Measurements from ENCODE around the gene LRRC14B. TPM values are rescaled to one million over a fixed set of nuclear protein-coding genes. Genes with fewer than 3 reads are reported as not detected.

Gene LRRC14B
- total and polyA plus RNA-seq, 2 of the 13 experiments (the other 11 are each of a cell fraction or from before 2014, with no cell fraction given) = not detected

DNA sequence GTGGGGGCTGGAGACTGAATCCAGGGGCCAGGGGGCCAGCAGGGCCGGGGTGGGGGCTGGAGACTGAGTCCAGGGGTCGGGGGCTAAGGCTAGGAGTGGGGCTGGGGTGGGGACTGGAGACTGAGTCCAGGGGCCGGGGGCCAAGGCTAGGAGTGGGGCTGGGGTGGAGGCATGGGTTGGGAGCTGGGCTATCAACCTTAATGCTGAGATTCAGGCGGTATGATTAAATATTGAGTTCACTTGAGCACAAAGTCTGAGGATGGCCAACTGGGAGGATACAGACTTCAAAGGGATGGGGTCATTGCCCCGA, 17.0 kb upstream of the LRRC14B start:
- intact Hi-C loops (cut with micrococcal nuclease; ENCODE audit: unreplicated experiment) = no loop called here
- Histone ChIP-seq H2AFZ (ENCODE audit: low read length) (no peak overlapping the region), H3K27me3 (ENCODE audit: control insufficient read depth in 1 of 2, insufficient read depth in 2 of 2, low read length in 2 of 2) (peaks cover 3 to 56% of the 10 kb centered on the region in 2 experiments), H3K4me3 (replicated peaks in 1 of 3; ENCODE audit: insufficient read depth in 1 of 3, low read depth in 2 of 3, low read length in 3 of 3) (no peak overlapping the region), H3K36me3 (replicated peaks in 1 of 2; ENCODE audit: control insufficient read depth in 1 of 2, insufficient read depth in 2 of 2, low read length in 2 of 2) (no peaks in the 10 kb centered on the region), H3K9me3 (ENCODE audit: low read length) (no peaks in the 10 kb centered on the region), H3K4me1 (ENCODE audit: insufficient read depth, low read length) (no peaks in the 10 kb centered on the region), H3K27ac (ENCODE audit: extremely low read length, insufficient read depth, low read length) (no peak overlapping the region), H4K20me1 (ENCODE audit: insufficient read depth, low read length) (no peaks in the 10 kb centered on the region), H3K9ac (ENCODE audit: insufficient read depth, low read depth, low read length) (no peak overlapping the region), H3K4me2 (ENCODE audit: low read depth, low read length) (no peak overlapping the region), H3K79me2 (ENCODE audit: insufficient read depth, low read length) (no peaks in the 10 kb centered on the region)
- no TSS peak for BruUV-seq (replicated peaks)
- ATAC-seq = no peak
- CTCF ChIA-PET (ENCODE audit: low intra/inter-chr PET ratio, low total read pairs) = no interaction called here
- WGBS (ENCODE audit: low lambda C conversion rate) = 23% methylated on average over 5 of the region's 5 CpGs
- TF ChIP-seq, protein P1, sequence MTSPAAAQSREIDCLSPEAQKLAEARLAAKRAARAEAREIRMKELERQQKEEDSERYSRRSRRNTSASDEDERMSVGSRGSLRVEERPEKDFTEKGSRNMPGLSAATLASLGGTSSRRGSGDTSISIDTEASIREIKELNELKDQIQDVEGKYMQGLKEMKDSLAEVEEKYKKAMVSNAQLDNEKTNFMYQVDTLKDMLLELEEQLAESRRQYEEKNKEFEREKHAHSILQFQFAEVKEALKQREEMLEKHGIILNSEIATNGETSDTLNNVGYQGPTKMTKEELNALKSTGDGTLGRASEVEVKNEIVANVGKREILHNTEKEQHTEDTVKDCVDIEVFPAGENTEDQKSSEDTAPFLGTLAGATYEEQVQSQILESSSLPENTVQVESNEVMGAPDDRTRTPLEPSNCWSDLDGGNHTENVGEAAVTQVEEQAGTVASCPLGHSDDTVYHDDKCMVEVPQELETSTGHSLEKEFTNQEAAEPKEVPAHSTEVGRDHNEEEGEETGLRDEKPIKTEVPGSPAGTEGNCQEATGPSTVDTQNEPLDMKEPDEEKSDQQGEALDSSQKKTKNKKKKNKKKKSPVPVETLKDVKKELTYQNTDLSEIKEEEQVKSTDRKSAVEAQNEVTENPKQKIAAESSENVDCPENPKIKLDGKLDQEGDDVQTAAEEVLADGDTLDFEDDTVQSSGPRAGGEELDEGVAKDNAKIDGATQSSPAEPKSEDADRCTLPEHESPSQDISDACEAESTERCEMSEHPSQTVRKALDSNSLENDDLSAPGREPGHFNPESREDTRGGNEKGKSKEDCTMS (CRISPR knock-in tag; conservative IDR thresholded peaks at IDR 0.05) = no peak
- TF ChIP-seq SOX13 (IDR thresholded peaks at IDR 0.05) (no peak), SOX13 (CRISPR knock-in tag; conservative IDR thresholded peaks at IDR 0.05 in 1 of 2, IDR thresholded peaks at IDR 0.05 in 1 of 2) (no peak), HMG20A (CRISPR knock-in tag; IDR thresholded peaks at IDR 0.05; ENCODE audit: borderline replicate concordance) (no peak), HMG20B (CRISPR knock-in tag; conservative IDR thresholded peaks at IDR 0.05) (no peak), HNF4A (CRISPR knock-in tag; IDR thresholded peaks at IDR 0.05) (no peak), NR2F6 (IDR thresholded peaks at IDR 0.05) (no peak), NR2F6 (CRISPR knock-in tag; IDR thresholded peaks at IDR 0.05) (no peak), RFXAP (CRISPR knock-in tag; IDR thresholded peaks at IDR 0.05; ENCODE audit: borderline replicate concordance) (no peak), ZSCAN30 (CRISPR knock-in tag; IDR thresholded peaks at IDR 0.05) (no peak)
- TF ChIP-seq, protein P2, sequence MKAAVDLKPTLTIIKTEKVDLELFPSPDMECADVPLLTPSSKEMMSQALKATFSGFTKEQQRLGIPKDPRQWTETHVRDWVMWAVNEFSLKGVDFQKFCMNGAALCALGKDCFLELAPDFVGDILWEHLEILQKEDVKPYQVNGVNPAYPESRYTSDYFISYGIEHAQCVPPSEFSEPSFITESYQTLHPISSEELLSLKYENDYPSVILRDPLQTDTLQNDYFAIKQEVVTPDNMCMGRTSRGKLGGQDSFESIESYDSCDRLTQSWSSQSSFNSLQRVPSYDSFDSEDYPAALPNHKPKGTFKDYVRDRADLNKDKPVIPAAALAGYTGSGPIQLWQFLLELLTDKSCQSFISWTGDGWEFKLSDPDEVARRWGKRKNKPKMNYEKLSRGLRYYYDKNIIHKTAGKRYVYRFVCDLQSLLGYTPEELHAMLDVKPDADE (CRISPR knock-in tag; IDR thresholded peaks at IDR 0.05) = no peak
- no peak for FAIRE-seq
- no peak for DNase-seq (ENCODE audit: low spot score)
- POLR2A ChIA-PET = no interaction called here
- in situ Hi-C loops (cut with HindIII; ENCODE audit: extremely low pct_ligation_motif_present, low pct_unique_long_range_greater_than_20kb) = no loop called here
